OCI-LY7 (cell line): ENCODE data around the gene ASB13. TPM values are rescaled to one million over a fixed set of nuclear protein-coding genes. Genes with fewer than 3 reads are reported as not detected.

Experiments
- BruUV-seq: library from RNA; stranded (reverse); fragments of 400-500 nt; replicated peaks from 2 replicates; lab custom pipeline; 2021; lab: Mats Ljungman, UMichigan
- CTCF ChIA-PET: fragments of 300-600 bp; sonication (Branson Sonifier 250); formaldehyde crosslinking; loops from one replicate; lab custom pipeline; 2022; ENCODE audit warnings: antibody characterized with exemption; ENCODE audit not compliant: unreplicated experiment; lab: Charles Lee
- POLR2A ChIA-PET: fragments of 300-600 bp; sonication (Branson Sonifier 250); formaldehyde crosslinking; loops from one replicate; lab custom pipeline; 2022; ENCODE audit warnings: antibody characterized with exemption; lab: Charles Lee
- DNase-seq: peaks from one replicate; pipeline ENCODE4 v3.0.0-alpha.2; 2015; ENCODE audit warnings: low spot score
- H2AFZ ChIP-seq: fragments of 200-600 bp; sonication (generic), shearing (Covaris generic); 2 replicates; pipeline ENCODE4 v1.6.1; 2014; ENCODE audit warnings: mild to moderate bottlenecking, antibody characterized with exemption, low read length, moderate library complexity
- H3K27ac ChIP-seq: fragments of 200-600 bp; sonication (generic); 2 replicates; pipeline ENCODE4 v1.5.1; 2014; ENCODE audit warnings: mixed run types, low read depth, mild to moderate bottlenecking, moderate library complexity, low read length, inconsistent platforms; ENCODE audit not compliant: poor library complexity, severe bottlenecking
- H3K36me3 ChIP-seq: fragments of 200-600 bp; sonication (generic); 2 replicates; pipeline ENCODE4 v1.6.1; 2014; ENCODE audit warnings: mild to moderate bottlenecking, antibody characterized with exemption, low read length, moderate library complexity, mixed read lengths; ENCODE audit not compliant: insufficient read depth
- H3K4me1 ChIP-seq: fragments of 200-600 bp; sonication (generic); 2 replicates; pipeline ENCODE4 v1.5.1; 2014; ENCODE audit warnings: mild to moderate bottlenecking, low read length; ENCODE audit not compliant: insufficient read depth, poor library complexity, severe bottlenecking
- H3K4me2 ChIP-seq: fragments of 200-600 bp; sonication (generic); 2 replicates; pipeline ENCODE4 v1.6.1; 2014; ENCODE audit warnings: mild to moderate bottlenecking, low read length
- H3K4me3 ChIP-seq: fragments of 200-600 bp; sonication (generic); 2 replicates; pipeline ENCODE4 v1.5.1; 2014; ENCODE audit warnings: mild to moderate bottlenecking, low read depth, low read length; ENCODE audit not compliant: poor library complexity, severe bottlenecking
- H3K79me2 ChIP-seq: fragments of 200-600 bp; sonication (generic); 2 replicates; pipeline ENCODE4 v1.6.1; 2016; ENCODE audit warnings: low read depth, mild to moderate bottlenecking, low read length, moderate library complexity, mixed read lengths; ENCODE audit not compliant: insufficient read depth
- H3K9me2 ChIP-seq: fragments of 200-600 bp; sonication (generic); 2 replicates; pipeline ENCODE4 v1.6.1; 2016; ENCODE audit warnings: mild to moderate bottlenecking, low read length, mixed read lengths; ENCODE audit not compliant: insufficient read depth
- H3K9me3 ChIP-seq: fragments of 200-600 bp; sonication (generic); 2 replicates; pipeline ENCODE4 v1.6.1; 2014; ENCODE audit warnings: mild to moderate bottlenecking, mixed run types, low read length, mixed read lengths
- H4K20me1 ChIP-seq: fragments of 200-600 bp; sonication (generic); 2 replicates; pipeline ENCODE4 v1.6.1; 2014; ENCODE audit warnings: mild to moderate bottlenecking, antibody characterized with exemption, low read length, moderate library complexity, mixed read lengths; ENCODE audit not compliant: insufficient read depth
- EZH2phosphoT487 ChIP-seq: fragments of 200-600 bp; sonication (generic); IDR thresholded peaks from 2 replicates; pipeline ENCODE4 v1.6.1; 2018; ENCODE audit warnings: low read depth, borderline replicate concordance, mild to moderate bottlenecking, mixed run types, antibody characterized with exemption, low read length, moderate library complexity, mixed read lengths
- intact Hi-C: fragments of 100-400 bp; cut with micrococcal nuclease; formaldehyde crosslinking; loops from one replicate; pipeline ENCODE4 v1.10.0; 2022; ENCODE audit not compliant: unreplicated experiment
- total RNA-seq, 2 experiments: library from RNA; depleted of rRNA in 1 of 2; stranded (reverse); fragments of >200 nt in 1 of 2; shearing (Covaris generic) in 1 of 2; gene quantifications; 2 replicates each; pipeline ENCODE4 v1.2.3, GENCODE V29; 2014 to 2022
- TF ChIP-seq, protein P1 (sequence below): fragments of 200-600 bp; sonication (generic); conservative IDR thresholded peaks from 2 replicates; pipeline ENCODE4 v1.5.1; 2014; ENCODE audit warnings: mild to moderate bottlenecking, antibody characterized with exemption, low read length, moderate library complexity, mixed read lengths

The ASB13 gene
- total RNA-seq, 2 experiments from 2014 or later = 25.6 to 108 TPM

DNA sequence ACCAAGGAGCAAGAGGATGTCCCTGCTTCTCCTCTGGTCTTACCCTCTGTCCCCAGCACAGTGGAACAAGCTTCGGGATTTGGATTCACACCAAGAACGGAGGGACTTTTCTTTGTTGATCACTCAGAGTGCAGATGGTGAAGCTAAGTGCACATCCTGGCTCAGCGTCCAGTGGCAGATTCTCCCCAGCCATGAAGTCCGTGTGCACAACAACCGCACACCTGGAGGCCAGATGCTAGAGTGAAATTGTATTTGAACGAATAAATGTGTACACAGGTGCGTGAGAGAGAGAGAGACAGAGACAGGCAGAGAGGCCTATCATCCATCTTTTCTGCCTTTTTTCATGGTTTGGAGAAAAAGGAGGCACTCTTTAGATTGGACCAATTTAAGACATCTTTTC is 31.5 kb downstream of the ASB13 start:
- Histone ChIP-seq H2AFZ (no peak overlapping the region), H3K9me2 (no peaks in the 10 kb centered on the region), H3K36me3 (peaks cover 17% of the 10 kb centered on the region), H3K4me1 (peaks cover 12% of the 10 kb centered on the region), H3K79me2 (no peaks in the 10 kb centered on the region), H3K9me3 (no peaks in the 10 kb centered on the region), H4K20me1 (no peaks in the 10 kb centered on the region), H3K4me2 (no peak overlapping the region), H3K4me3 (no peak overlapping the region), H3K27ac (no peak overlapping the region)
- DNase-seq = no peak
- ChIA-PET CTCF (no interaction called here), POLR2A (interaction anchor here (1.3 kb wide), 1 partner anchor 25 kb away, joined by 3 read pairs; no protein-coding TSS in a partner anchor)
- intact Hi-C loops = loop anchor here (5.0 kb wide), 1 partner anchor 102 kb away; no protein-coding TSS in a partner anchor
- no peak for TF ChIP-seq EZH2phosphoT487
- TF ChIP-seq, protein P1, sequence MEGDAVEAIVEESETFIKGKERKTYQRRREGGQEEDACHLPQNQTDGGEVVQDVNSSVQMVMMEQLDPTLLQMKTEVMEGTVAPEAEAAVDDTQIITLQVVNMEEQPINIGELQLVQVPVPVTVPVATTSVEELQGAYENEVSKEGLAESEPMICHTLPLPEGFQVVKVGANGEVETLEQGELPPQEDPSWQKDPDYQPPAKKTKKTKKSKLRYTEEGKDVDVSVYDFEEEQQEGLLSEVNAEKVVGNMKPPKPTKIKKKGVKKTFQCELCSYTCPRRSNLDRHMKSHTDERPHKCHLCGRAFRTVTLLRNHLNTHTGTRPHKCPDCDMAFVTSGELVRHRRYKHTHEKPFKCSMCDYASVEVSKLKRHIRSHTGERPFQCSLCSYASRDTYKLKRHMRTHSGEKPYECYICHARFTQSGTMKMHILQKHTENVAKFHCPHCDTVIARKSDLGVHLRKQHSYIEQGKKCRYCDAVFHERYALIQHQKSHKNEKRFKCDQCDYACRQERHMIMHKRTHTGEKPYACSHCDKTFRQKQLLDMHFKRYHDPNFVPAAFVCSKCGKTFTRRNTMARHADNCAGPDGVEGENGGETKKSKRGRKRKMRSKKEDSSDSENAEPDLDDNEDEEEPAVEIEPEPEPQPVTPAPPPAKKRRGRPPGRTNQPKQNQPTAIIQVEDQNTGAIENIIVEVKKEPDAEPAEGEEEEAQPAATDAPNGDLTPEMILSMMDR = no peak
- BruUV-seq = no TSS peak

DNA sequence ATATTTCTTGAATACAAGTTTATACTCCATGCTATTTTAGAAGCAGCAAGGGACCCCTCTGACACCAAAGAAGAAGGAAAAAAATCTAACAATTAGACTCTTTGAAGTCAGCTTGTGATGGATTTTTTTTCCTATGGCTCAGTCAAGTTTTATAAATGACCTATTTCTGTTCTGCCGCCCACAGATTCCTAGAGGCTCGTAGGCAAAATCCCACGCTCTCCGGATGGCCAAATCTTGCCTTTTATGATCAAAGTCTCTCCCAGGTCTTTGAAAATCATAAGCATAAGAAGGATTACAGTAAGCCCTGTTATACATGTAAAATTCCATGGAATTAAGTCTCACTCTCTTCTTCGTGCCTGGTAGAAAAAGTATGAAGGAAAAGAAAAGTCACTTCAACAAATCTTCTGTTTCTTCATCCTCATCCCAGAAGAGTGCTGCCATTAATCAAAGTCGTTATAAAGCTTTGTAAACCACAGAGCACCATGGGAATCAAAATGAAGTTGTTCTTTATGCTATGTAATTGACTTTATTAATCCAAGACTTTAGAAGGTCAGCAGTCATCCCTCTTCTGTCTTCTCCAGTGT is 33.1 kb downstream of the ASB13 start:
- no peak for DNase-seq
- no peaks in the 10 kb centered on the region for H3K9me2 ChIP-seq
- H3K4me1 ChIP-seq = peaks cover 28% of the 10 kb centered on the region
- TF ChIP-seq, protein P1 = no peak
- TF ChIP-seq EZH2phosphoT487 = no peak
- H3K79me2 ChIP-seq = no peaks in the 10 kb centered on the region
- ChIA-PET POLR2A (interaction anchor here (0.6 kb wide), 1 partner anchor 247 kb away, joined by 4 read pairs; no protein-coding TSS in a partner anchor), CTCF (no interaction called here)
- no peaks in the 10 kb centered on the region for H3K9me3 ChIP-seq
- no peak overlapping the region for H3K27ac ChIP-seq
- intact Hi-C loops = loop anchor here (5.0 kb wide), 1 partner anchor 104 kb away; no protein-coding TSS in a partner anchor
- H4K20me1 ChIP-seq = no peaks in the 10 kb centered on the region
- H3K4me2 ChIP-seq = no peak overlapping the region
- no TSS peak for BruUV-seq
- H3K36me3 ChIP-seq = 0 out of 2 replicates have a peak, but pooled peaks cover under 1% of the 10 kb centered on the region
- H3K4me3 ChIP-seq = no peak overlapping the region
- no peak overlapping the region for H2AFZ ChIP-seq

DNA sequence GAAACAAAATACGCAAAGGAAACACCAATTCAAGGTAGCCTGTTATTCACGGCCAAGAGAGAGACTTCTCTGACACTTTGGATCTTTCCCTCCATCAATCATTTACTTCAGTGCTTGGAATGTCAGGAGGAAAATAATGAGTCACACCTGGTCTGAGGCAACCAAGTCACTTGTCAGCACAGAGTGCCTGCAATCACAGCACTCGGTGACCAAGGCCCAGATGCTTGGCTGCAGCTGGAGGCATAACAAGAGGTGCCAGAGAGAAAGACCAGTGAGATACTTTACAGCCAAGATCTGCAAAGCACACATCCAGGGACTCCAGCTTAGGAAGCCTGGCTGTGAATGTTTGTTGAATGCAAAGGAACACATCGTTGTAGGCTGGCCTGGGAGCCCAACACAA is 33.9 kb downstream of the ASB13 start:
- H3K79me2 ChIP-seq = no peaks in the 10 kb centered on the region
- H3K36me3 ChIP-seq = no peaks in the 10 kb centered on the region
- H3K9me3 ChIP-seq = no peaks in the 10 kb centered on the region
- CTCF ChIA-PET = no interaction called here
- H4K20me1 ChIP-seq = no peaks in the 10 kb centered on the region
- no peak overlapping the region for H3K4me3 ChIP-seq
- POLR2A ChIA-PET = no interaction called here
- no TSS peak for BruUV-seq
- intact Hi-C loops = loop anchor here (5.0 kb wide), 1 partner anchor 105 kb away; no protein-coding TSS in a partner anchor
- H3K4me1 ChIP-seq = peaks cover 29% of the 10 kb centered on the region
- H3K27ac ChIP-seq = no peak overlapping the region
- no peak overlapping the region for H3K4me2 ChIP-seq
- H2AFZ ChIP-seq = no peak overlapping the region
- TF ChIP-seq, protein P1 = no peak
- TF ChIP-seq EZH2phosphoT487 = no peak
- H3K9me2 ChIP-seq = no peaks in the 10 kb centered on the region
- no peak for DNase-seq
